ENCODE data around the gene FRMD4A. TPM values are rescaled to one million over a fixed set of nuclear protein-coding genes. Genes with fewer than 3 reads are reported as not detected.
"Not testable (repeated sequence)": the region's sequence is repeated elsewhere in the genome, so short reads cannot be mapped to it uniquely, and the experiment has no call there.

The FRMD4A gene
- total RNA-seq, 1 donor from 2014 or later = 236 TPM

GRCh38 chr10:14074062-14074884 lies 256.5 kb downstream of the FRMD4A start:
- DNase-seq (ENCODE audit: extremely low spot score, unreplicated experiment) = no peak
- Mint-ChIP-seq H3K27ac (ENCODE audit: unreplicated experiment) (peak overlapping the region; percentile 72), H3K9me3 (ENCODE audit: unreplicated experiment) (peaks cover 4% of the 10 kb centered on the region), H3K27me3 (ENCODE audit: unreplicated experiment) (no peaks in the 10 kb centered on the region), H3K4me3 (ENCODE audit: unreplicated experiment) (peak overlapping the region; percentile 7), H3K36me3 (ENCODE audit: unreplicated experiment) (peaks cover 52% of the 10 kb centered on the region), H3K4me1 (ENCODE audit: unreplicated experiment) (peaks cover 37% of the 10 kb centered on the region)
- TF ChIP-seq, protein P1, sequence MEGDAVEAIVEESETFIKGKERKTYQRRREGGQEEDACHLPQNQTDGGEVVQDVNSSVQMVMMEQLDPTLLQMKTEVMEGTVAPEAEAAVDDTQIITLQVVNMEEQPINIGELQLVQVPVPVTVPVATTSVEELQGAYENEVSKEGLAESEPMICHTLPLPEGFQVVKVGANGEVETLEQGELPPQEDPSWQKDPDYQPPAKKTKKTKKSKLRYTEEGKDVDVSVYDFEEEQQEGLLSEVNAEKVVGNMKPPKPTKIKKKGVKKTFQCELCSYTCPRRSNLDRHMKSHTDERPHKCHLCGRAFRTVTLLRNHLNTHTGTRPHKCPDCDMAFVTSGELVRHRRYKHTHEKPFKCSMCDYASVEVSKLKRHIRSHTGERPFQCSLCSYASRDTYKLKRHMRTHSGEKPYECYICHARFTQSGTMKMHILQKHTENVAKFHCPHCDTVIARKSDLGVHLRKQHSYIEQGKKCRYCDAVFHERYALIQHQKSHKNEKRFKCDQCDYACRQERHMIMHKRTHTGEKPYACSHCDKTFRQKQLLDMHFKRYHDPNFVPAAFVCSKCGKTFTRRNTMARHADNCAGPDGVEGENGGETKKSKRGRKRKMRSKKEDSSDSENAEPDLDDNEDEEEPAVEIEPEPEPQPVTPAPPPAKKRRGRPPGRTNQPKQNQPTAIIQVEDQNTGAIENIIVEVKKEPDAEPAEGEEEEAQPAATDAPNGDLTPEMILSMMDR (IDR thresholded peaks at IDR 0.05) = no peak

GRCh38 chr10:14072541-14072940 lies 258.2 kb downstream of the FRMD4A start:
- Mint-ChIP-seq H3K27me3 (ENCODE audit: unreplicated experiment) (no peaks in the 10 kb centered on the region), H3K9me3 (ENCODE audit: unreplicated experiment) (no peaks in the 10 kb centered on the region), H3K4me3 (ENCODE audit: unreplicated experiment) (no peak overlapping the region), H3K27ac (ENCODE audit: unreplicated experiment) (no peak overlapping the region), H3K4me1 (ENCODE audit: unreplicated experiment) (peaks cover 37% of the 10 kb centered on the region), H3K36me3 (ENCODE audit: unreplicated experiment) (peaks cover 40% of the 10 kb centered on the region)
- TF ChIP-seq, protein P1 (IDR thresholded peaks at IDR 0.05) = no peak
- DNase-seq (ENCODE audit: extremely low spot score, unreplicated experiment) = no peak

DNA sequence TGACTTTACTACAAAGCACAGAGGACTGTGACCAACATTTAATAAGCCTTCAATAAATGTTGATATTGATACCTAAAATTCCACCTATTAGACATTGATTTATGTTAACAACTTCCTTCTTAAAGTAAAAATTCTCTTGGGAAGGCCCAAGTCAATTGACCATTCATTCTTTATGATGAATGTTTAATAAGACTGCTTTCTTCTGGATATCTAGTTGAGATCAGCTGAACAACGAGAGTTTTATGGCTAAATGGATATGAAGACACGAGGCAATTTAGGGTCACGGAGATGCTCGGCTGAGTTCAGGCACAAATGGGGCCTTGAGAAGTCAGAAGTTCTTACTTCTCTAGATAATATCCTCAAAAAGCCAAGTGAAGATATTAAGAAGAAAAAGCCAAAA lies 258.8 kb downstream of the FRMD4A start:
- Mint-ChIP-seq H3K4me1 (ENCODE audit: unreplicated experiment) (peaks cover 37% of the 10 kb centered on the region), H3K36me3 (ENCODE audit: unreplicated experiment) (peaks cover 41% of the 10 kb centered on the region), H3K27ac (ENCODE audit: unreplicated experiment) (no peak overlapping the region), H3K27me3 (ENCODE audit: unreplicated experiment) (no peaks in the 10 kb centered on the region), H3K9me3 (ENCODE audit: unreplicated experiment) (no peaks in the 10 kb centered on the region), H3K4me3 (ENCODE audit: unreplicated experiment) (no peak overlapping the region)
- TF ChIP-seq, protein P1 (IDR thresholded peaks at IDR 0.05) = no peak
- no peak for DNase-seq (ENCODE audit: extremely low spot score, unreplicated experiment)

- Mint-ChIP-seq H3K4me3 (ENCODE audit: unreplicated experiment) (no peak overlapping the region), H3K4me1 (ENCODE audit: unreplicated experiment) (peaks cover 28% of the 10 kb centered on the region), H3K27me3 (ENCODE audit: unreplicated experiment) (no peaks in the 10 kb centered on the region), H3K36me3 (ENCODE audit: unreplicated experiment) (peaks cover 36% of the 10 kb centered on the region), H3K9me3 (ENCODE audit: unreplicated experiment) (peaks cover 4% of the 10 kb centered on the region), H3K27ac (ENCODE audit: unreplicated experiment) (no peak overlapping the region)
- DNase-seq (ENCODE audit: extremely low spot score, unreplicated experiment) = no peak
- TF ChIP-seq, protein P1 (IDR thresholded peaks at IDR 0.05) = no peak
Observed at GRCh38 chr10:14068601-14069250, 262.0 kb downstream of the FRMD4A start.

DNA sequence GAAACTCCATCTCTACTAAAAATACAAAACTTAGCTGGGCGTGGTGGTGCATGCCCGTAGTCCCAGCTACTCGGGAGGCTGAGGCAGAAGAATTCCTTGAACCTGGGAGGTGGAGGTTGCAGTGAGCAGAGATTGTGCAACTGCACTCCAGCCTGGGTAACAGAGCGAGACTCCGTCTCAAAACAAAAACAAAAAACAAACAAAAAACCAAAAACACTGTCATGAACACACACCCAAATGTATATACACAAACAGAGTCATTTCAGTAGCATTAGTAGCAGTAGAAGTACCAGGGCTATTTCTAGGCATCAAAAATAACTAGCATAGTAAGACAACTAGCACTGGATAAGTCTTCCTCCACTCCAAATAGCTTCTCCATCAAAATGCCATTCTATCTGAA lies 263.1 kb downstream of the FRMD4A start:
- H3K4me3 Mint-ChIP-seq (ENCODE audit: unreplicated experiment); H3K27me3 Mint-ChIP-seq (ENCODE audit: unreplicated experiment); H3K27ac Mint-ChIP-seq (ENCODE audit: unreplicated experiment): not testable (repeated sequence)

More for the DNA sequence above, 263.1 kb downstream of the FRMD4A start:
- H3K36me3 Mint-ChIP-seq (ENCODE audit: unreplicated experiment) = peaks cover 31% of the 10 kb centered on the region
- H3K9me3 Mint-ChIP-seq (ENCODE audit: unreplicated experiment); DNase-seq (ENCODE audit: extremely low spot score, unreplicated experiment): not testable (repeated sequence)
- H3K4me1 Mint-ChIP-seq (ENCODE audit: unreplicated experiment) = peaks cover 29% of the 10 kb centered on the region

Measured in osteocyte (in vitro differentiated cells).